GM10266 (cell line): ENCODE data around the gene LUZP1.

Source experiments
- DNase-seq: peaks from one replicate; pipeline ENCODE4 v3.0.0; 2012; ENCODE audit errors: extremely low spot score
- TF ChIP-seq, protein P1 (sequence below): IDR thresholded peaks from 2 replicates; pipeline ENCODE4 v1.5.1; 2012; ENCODE audit warnings: mild to moderate bottlenecking, low read depth; ENCODE audit not compliant: control insufficient read depth, insufficient read depth; ENCODE audit errors: missing control alignments

Gene LUZP1

DNA sequence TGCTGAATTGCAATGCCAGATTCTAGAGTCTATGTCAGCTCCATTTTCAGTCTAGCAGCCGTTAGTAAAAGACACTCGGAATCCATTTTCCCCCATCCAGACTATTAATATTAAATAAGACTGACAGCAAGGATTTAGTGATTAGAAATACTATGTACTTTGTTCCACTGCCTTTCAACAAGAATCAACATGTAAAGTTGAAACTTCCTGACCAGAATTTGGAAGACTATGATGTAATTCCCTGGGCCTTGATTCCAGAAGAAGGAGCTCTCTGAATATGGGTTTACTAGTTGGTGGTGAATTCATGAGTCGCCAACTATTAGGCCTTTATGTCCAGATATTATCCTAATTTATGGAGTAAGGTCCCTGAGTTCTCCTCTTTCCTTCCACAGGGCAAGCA, 124.6 kb downstream of the LUZP1 start:
- TF ChIP-seq, protein P1, sequence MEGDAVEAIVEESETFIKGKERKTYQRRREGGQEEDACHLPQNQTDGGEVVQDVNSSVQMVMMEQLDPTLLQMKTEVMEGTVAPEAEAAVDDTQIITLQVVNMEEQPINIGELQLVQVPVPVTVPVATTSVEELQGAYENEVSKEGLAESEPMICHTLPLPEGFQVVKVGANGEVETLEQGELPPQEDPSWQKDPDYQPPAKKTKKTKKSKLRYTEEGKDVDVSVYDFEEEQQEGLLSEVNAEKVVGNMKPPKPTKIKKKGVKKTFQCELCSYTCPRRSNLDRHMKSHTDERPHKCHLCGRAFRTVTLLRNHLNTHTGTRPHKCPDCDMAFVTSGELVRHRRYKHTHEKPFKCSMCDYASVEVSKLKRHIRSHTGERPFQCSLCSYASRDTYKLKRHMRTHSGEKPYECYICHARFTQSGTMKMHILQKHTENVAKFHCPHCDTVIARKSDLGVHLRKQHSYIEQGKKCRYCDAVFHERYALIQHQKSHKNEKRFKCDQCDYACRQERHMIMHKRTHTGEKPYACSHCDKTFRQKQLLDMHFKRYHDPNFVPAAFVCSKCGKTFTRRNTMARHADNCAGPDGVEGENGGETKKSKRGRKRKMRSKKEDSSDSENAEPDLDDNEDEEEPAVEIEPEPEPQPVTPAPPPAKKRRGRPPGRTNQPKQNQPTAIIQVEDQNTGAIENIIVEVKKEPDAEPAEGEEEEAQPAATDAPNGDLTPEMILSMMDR: no peak
- DNase-seq: no peak

DNA sequence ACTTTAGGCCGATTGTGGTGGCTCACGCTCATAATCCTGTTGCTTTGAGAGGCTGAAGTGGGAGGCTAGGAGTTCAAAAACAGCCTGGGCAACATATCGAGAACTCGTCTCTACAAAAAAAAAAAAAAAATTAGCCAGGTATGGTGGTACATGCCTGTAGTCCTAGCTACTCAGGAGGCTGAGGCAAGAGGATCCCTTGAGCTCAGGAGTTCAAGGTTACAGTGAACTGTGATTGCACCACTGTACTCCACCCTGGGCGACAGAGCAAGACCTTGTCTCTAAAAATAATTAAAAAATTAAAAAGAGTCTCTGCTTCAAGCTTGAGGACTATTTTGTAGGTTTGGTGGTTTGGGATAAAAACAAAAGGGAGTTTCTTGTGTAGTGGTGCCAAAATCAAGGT, 128.1 kb downstream of the LUZP1 start:
- TF ChIP-seq, protein P1: no peak
- no peak for DNase-seq

DNA sequence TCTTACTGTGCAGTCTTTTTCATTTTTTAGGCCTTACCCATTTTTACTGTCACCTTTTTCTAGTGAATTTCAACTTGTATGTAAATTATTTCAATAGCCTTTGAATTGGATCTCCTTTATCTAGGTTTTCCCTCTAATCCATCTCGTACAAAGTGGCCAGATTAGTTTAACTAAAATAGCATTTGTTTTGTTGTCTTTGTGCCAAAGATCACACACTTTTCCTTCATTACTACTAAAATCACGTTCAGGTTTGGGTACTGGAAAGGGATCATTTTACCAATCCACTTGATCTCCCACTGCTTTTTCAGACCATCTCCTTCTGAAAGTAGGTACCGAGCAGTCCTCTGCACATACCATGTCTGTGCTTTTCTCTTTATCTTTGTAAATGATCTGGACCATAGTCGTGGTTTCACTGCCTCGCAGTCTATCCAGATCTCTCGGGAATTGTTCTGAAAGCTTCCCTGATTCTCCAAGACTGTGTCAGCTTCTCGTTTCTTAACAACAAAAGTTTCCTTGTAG, 129.3 kb downstream of the LUZP1 start:
- TF ChIP-seq, protein P1: no peak

DNA sequence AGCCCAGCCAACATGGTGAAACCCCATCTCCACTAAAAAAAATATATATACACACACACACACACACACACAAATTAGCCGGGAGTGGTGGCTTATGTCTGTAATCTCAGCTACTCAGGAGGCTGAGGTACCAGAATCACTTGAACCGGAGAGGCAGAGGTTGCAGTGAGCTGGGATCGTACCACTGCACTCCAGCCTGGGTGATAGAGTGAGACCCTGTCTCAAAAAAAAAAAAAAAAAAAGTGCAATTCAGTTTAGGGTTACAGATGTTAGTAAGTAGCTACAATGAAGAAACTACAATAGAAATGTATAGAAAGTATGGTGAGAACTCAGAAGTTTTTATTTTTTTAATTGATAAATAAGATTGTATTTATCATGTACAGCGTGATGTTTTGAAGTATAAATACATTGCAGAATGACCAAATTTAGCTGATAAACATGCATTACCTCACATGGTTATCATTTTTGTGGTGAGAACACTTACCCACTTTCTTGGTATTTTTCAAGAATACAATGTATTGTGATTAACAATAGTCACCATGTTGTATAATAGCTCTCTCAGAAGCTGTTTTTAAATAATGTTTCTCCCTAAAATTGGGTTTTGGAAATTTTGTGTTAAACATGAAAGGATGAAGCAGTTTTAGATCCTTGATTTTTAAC, 131.4 kb downstream of the LUZP1 start:
- no peak for DNase-seq
- TF ChIP-seq, protein P1: no peak

More for the DNA sequence above, 129.3 kb downstream of the LUZP1 start:
- no peak for DNase-seq

DNA sequence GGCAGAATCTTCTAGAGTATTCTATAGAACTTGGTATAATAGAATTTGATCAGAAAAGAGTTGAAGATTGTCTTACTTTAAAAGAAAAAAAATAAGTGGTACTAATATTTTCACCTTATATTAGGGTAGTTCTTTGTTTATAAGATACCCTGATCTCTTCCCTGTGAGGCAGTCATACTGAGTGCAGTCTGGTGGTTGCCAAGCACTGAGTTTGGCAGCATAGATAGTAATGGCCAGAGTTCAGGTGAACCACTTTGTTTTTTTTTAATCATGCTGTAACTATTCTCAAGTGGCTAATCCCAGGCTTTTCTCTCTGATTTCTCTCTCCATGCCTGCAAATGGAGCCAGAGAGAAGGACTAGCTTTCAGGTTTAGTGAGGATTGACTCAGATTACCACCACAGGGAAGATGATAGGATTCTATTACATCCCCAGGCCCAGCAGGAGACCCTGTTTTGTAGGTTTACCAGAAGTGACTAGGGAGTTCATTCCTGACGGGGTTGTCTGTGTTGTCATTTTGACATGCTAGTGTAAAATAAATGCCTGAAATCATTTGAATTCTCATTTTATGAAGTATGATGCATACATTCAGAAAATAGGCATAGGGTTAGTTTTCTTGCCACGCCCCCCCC, 132.7 kb downstream of the LUZP1 start:
- DNase-seq: no peak
- TF ChIP-seq, protein P1: no peak
